B cell (primary cell): Measurements from ENCODE around the gene HEBP1.

Source experiments
- EZH2 ChIP-seq: IDR thresholded peaks from 2 replicates; pipeline ENCODE4 v1.6.1; 2012; ENCODE audit warnings: borderline replicate concordance, low read depth, mild to moderate bottlenecking, moderate library complexity, low read length; ENCODE audit not compliant: insufficient read depth, poor library complexity, severe bottlenecking
- TF ChIP-seq, protein P1 (sequence below): fragments of 200-600 bp; IDR thresholded peaks from one replicate; pipeline ENCODE4 v1.8.0; 2022; ENCODE audit warnings: antibody characterized with exemption, mild to moderate bottlenecking

- TF ChIP-seq, protein P1, sequence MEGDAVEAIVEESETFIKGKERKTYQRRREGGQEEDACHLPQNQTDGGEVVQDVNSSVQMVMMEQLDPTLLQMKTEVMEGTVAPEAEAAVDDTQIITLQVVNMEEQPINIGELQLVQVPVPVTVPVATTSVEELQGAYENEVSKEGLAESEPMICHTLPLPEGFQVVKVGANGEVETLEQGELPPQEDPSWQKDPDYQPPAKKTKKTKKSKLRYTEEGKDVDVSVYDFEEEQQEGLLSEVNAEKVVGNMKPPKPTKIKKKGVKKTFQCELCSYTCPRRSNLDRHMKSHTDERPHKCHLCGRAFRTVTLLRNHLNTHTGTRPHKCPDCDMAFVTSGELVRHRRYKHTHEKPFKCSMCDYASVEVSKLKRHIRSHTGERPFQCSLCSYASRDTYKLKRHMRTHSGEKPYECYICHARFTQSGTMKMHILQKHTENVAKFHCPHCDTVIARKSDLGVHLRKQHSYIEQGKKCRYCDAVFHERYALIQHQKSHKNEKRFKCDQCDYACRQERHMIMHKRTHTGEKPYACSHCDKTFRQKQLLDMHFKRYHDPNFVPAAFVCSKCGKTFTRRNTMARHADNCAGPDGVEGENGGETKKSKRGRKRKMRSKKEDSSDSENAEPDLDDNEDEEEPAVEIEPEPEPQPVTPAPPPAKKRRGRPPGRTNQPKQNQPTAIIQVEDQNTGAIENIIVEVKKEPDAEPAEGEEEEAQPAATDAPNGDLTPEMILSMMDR = no peak
- no peak for TF ChIP-seq EZH2
Measured at GRCh38 chr12:13023811-13024530, 23.9 kb upstream of the HEBP1 start.
